Tongue (tissue), 2 donors: ENCODE measurements around the gene XKR7. TPM values are rescaled to one million over a fixed set of nuclear protein-coding genes. Genes with fewer than 3 reads are reported as not detected.
A peak's percentile ranks its signal among the peaks of the same experiment; 100 is the strongest.
"Not testable (repeated sequence)": the region's sequence is repeated elsewhere in the genome, so short reads cannot be mapped to it uniquely, and the experiment has no call there.

ENCODE experiments used
- DNase-seq: peaks from one replicate; pipeline ENCODE4 v3.0.0-alpha.2; 2015
- total RNA-seq: library from RNA; depleted of rRNA; stranded (reverse); fragments of >200 nt; gene quantifications from one replicate; pipeline ENCODE4 v1.2.3, GENCODE V29; 2014

Gene XKR7
- total RNA-seq, 1 donor from 2014 or later: under 0.01 TPM

DNA sequence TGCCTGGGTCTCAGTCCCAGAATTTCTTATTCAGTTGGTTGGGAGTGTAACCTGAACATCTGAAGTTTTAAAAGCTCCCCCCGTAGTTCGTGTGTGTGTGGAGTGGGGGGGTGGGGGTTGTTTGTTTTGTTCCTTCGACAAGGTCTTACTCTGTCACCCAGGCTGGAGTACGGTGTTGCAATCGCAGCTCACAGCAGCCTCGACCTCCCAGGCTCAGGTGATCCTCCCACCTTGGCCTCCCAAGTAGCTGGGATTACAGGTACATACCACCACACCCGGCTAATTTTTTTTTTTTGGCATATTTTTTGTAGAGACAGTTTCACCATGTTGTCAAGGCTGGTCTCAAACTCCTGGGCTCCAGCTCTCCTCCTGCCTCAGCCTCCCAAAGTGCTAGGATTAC, 45.4 kb downstream of the XKR7 start:
- DNase-seq: no peak

DNA sequence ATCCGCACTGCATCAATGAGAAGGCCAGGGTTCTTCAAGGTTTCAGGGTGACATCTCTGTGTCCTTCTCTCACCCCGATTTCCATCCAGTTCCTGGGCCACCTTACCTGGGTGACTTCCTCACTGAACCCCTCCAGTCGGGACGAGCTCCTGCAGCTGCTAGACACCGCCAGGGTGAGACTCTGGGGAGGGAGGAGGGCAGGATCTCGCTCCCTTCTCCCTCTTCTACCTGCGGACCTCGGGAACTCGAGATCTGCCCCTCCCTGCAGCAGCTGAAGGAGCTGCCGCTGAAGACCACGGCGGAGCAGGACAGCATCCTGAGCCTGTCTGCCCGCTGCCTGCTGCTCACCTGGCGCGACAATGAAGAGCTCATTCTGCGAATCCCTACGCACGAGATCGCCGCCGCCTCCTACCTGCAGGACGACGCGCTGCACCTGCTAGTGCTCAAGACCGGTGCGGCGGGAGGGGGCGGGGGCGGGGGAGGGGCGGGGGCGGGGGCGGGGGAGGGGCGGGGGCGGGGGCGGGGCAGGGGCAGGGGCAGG, 49.8 kb downstream of the XKR7 start:
- DNase-seq: peak; percentile 12

DNA sequence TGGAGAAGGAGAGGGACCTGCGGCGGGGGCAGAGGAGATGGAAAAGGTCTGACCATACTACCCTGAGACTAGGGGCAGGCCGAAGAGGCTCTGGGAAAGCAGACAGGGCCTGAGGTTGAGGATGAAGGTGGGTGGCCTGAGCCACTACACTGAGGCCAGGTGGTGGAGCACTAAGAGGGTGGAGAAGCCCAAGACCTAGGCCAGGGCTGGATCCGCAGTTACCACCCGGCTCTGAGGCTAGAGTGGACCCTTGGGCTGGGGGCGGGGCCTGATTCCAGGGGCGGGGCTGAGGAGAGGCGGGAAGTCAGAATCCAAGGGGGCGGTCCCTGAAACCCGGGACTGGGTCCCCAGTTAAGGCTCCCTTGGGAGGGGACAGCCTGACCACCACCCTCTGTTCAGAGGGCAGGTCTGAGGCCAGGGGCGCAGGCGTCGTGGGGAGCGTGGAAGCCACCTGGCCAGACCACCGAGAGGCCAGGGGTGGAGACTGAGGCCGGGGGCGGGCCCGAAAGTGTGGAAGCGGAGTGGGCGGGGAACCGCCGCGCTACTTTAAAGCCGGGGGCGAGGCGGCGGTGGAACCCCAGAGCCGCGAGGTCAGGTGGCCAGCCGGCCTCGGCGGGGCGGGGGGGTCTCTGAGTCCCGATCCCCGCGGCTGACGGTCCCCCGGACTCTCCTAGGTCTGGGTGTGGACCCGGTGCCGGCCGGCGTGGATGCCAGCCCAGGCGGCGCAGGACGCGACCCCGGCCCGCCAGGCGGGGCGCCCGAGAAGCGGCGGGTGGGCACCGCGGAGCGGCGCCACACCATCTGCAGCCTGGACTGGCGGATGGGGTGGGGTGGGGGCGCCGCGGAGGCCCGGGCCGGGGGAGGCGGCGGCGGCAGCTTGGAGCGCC, 50.6 kb downstream of the XKR7 start:
- DNase-seq: peak; percentile 61

DNA sequence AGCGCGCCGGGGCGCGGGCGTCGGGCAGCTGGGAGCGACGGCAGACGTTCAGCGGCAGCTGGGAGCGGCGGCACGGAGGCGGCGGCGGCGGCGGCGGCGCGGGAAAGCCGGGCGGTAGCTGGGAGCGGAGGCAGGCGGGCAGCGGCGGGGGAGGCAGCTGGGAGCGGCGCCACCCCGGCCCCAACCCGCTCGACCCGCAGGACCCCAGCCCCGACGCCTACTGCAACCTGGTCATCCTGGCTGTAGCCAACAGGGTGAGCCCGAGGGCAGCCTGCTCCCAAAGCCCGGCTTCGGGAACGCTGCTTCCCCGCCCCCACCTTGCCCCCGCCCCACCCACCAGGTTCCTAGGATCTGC, 51.2 kb downstream of the XKR7 start:
- peak; percentile 43 for DNase-seq

DNA sequence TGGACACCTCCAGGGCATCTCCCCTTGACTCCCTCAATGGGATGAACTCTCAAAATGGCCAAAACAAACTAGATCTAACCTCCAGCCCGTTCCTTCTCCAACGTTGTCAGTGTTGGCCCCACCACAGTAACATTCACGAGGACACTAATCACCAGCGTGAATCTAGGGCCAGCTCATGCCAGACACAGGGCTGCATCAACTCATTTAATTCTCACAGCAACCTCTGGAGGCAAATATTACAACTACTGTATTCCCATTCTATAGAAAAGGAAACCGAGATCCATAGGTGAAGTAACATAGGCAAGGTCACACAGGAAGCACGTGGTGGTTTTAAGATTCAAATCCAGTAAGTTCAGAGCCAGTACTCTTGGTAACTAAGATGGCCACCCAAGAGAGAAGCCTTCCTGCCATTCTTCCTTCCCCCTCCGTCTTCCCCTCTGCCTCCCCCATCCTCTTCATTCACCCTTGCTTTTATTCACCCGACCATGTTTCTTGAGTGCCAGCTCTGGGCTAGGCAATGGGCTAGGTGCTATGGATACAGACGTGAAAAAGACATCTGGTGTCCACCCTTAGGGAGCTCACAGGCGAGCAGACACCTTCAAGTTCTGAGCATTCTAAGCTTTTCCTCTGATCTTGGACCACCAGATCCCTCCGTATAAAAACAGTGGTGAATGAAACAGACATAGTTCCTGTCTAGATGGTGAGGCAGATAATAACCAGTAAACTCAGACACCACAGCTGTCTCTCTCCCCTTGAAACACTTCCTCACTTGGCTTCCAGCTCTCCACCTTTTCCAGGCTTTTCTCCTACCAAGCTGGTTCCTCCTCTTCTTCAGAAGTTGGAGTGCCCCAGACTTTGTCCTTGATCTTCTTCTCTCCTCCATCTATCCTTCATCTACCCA, 51.9 kb downstream of the XKR7 start:
- DNase-seq: no peak

DNA sequence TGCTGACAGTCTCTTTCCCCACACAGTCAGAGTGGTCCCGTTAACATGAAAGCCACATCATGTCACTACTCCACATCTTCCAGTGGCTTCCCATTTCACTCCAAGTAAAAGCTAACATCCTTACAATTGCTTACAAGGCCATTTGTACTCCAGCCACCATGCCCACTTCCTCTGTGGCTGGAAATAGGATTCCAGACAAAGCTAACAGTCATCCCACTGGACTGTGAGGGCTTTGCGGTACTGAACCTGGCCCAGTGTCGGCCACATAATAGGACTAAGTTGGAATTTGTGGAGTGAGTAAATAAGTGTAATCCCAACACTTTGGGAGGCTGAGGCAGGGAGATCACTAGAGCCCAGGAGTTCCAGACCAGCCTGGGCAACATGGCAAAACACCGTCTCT, 53.1 kb downstream of the XKR7 start:
- DNase-seq: no peak

DNA sequence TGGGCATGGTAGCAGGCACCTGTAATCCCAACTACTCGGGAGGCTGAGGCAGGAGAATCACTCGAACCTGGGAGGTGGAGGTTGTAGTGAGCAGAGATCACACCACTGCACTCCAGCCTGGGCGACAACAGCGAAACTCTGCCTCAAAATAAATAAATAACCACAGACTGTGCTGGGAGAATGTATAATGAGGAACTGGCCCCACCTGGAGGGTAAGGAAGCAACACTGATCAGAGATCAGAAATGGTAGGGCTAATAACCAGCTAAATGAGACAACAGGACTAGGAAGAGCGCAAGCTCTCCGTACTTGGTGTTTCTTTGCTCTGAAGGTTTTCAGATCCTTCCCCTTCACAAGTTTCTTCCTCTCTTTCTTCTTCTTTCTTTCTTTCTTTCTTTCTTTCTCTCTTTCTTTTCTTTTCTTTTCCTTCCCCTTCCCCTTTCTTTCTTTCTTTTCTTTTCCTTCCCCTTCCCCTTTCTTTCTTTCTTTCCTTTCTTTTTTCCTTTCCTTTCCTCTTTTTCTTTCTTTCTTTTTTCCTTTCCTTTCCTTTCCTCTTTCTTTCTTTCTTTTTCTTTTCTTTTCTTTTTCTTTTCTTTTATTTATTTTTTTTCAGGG, 56.8 kb downstream of the XKR7 start:
- no peak for DNase-seq

DNA sequence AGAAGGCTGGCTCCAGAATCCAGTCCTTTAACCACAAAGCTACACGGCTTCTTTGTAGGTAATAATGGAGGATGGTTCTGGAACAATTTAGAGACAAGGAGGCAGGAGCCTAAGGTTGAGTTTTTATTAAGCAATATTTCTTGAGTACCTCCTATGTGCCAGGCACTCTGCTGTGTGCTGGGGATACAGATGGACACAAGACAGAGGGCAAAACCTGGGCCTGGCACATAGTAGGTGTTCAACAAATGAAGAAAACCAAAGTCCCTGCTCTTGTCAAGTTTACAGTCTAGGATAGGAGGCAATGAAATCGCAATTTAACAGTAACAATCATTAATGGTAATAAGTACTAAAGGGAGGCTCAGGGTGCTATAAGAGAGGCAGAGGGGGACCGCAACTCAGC, 59.7 kb downstream of the XKR7 start:
- no peak for DNase-seq

DNA sequence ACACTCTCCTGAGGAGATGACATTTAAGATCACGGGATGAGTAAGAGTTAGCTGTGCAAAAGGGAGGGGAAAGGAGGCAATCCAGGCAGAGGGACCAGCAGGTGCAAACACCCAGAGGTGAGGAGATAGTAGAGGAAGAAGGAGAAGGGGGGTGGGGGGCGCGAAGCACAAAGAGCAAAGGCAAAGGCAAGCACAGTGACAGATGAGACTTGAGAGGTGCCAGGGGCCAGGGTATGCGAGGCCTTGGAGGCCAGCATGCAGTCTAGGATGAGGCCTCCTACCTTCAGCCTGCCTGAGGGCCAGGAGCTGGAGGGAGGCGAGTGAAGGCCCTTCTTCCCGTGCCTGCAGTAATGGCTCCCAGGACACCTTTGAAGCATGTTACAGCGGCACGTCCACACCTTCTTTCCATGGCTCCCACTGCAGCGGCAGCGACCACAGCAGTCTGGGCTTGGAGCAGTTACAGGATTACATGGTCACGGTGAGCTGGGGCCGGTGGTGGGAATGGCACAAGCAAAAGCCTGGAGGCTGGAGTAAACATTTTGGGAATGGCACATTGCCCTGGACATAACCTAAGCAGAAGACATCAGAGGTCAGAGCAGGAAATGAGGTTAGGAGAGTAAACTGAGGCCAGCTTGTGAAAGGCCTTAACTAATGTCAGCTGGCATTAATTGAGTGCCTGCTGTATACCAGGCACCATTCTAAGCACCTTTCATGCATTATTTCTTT, 60.9 kb downstream of the XKR7 start:
- DNase-seq: peak; percentile 32

DNA sequence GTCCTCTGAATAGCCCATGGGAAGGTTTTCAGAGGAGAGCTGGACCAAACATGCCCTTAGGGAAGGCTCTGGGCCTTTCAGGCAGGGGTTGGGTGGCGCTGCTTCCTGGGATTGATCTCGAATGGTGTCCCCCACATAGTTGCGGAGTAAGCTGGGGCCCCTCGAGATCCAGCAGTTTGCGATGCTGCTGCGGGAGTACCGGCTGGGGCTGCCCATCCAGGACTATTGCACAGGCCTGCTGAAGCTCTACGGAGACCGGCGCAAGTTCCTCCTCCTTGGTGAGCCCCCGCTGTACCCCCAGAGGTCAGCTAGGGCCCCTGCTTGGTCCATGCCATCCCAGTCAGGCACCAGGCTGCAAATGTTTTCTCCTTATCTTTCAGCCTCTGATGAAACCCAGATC, 61.6 kb downstream of the XKR7 start:
- no peak for DNase-seq

DNA sequence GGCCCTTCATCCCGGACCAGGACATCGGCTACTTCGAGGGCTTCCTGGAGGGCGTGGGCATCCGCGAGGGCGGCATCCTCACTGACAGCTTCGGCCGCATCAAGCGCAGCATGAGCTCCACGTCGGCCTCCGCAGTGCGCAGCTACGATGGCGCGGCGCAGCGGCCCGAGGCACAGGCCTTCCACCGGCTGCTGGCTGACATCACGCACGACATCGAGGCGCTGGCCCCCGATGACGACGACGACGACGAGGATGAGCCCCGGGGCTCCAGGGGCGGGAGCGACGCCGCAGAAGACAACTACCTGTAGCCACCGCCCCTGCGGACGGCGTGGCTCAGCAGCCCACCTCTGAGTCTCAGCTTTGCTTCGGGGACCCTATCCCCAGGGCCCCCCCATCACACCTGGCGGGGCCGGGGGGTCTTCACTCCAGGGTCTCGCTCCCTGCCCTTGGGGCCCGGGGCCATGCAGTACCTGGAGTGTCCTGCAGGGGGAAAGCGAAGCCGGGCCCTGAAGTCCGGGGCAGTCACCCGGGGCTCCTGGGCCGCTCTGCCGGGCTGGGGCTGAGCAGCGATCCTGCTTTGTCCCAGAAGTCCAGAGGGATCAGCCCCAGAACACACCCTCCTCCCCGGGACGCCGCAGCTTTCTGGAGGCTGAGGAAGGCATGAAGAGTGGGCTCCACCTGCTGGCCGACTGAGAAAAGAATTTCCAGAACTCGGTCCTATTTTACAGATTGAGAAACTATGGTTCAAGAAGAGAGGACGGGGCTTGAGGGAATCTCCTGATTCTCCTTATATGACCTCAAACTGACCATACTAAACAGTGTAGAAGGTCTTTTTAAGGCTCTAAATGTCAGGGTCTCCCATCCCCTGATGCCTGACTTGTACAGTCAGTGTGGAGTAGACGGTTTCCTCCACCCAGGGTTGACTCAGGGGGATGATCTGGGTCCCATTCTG, 63.3 kb downstream of the XKR7 start:
- peak; percentile 86 for DNase-seq

DNA sequence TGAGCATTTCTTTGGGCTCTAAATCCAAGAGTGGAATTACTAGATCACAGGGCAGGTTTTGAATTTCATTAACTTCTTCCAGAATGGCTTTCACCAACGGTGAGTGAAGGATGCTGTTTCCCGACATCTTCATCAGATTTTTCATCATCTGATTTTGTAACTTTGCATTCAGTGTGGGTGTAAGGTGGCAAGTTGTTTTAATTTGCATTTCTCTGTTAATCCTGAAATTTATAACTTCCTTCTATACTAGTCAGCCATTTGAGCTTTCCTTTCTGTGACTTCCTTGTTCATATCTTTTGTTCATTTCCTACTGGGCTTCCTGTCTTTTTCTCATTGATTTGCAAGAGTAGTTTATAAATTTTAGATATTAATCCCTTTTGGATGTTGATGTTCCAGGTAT, 65.4 kb downstream of the XKR7 start:
- no peak for DNase-seq

DNA sequence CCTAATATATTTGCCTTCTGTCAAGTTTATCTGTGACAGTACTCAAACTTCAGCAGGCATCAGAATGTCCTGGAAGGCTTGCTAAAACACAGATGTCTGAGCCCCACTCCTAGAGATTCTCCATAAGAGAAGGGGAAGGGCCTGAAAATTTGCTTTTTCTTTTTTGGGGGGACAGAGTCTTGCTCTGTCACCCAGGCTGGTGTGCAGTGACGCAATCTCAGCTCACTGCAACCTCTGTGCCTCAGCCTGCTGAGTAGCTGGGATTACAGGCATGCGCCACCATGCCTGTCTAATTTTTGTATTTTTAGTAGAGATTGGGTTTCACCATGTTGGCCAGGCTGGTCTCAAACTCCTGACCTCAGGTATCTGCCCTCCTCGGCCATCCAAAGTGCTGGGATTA, 65.8 kb downstream of the XKR7 start:
- not testable (repeated sequence) for DNase-seq

DNA sequence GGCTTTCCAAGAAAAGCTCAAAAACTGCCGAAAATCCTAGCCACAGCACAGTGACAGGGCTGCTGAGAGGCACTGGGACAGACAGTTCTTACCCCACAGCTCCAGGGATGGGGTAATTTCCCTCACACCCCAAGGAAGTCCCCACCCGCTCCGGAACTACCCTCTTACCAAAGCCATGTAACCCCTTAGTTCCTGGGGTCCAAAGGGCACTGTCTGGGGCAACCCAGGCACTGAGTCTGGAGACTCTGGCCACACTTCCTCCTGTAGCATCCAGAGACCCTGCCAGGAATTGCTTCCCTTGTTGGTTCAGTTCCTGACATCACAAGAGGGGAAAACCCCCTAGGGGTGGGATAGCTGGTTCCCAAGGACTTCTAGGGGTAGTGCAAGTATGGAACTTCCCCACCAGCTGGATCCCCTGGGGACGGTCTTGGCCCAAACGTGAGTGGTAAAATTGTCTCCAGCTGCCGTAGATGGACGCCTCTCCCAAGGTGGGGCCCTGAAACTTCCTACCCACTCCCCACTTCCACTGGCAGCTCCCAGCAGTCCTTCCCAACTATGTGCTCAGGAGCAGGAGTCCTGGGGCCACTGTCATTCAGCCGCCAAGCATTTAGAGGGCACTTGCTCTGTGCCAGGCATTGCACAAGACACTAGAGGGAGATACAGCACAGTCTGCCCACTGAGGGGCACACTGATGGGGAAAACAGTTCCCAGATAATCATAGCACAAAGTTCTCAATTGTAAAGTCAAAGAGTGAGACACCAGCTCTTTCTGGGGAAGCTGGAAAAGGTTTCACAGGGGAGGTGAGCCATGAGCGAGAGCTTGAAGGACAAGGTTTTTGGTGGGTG, 66.9 kb downstream of the XKR7 start:
- DNase-seq: no peak

DNA sequence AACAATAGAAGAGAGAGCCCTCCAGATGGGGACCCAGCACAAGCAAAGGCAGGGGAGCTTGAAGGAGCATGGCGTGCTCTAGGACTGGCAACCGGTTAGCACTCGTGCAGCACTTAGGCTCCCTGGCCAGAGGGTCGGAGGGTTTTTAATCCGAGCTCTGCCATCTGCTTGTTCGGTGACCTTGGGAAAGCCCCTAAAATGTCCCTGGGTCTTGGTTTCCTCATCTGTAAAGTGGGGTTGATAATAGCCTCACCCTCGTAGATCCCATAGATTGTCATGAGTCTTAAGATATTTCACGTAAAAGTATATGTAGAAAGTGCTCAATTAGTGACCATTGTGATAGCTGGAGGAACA, 67.5 kb downstream of the XKR7 start:
- DNase-seq: no peak

DNA sequence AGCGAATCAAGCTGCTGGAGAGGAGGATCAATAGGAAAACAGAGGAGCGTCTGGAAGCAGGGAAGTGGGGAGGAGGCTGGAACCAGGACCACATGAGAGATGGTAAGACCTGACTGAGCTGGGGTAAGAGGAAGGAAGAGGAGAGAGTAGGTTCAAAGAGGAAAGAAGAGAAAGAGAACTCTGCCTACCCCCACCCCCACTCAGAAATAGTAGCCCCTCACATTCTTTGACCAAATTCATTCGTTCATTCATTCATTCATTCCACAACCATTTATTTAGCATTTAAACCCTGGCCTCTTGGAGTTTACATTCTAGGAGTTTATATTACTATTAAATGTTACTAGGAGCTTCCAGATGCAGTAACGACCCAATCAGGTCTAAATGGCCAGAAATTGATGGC, 68.3 kb downstream of the XKR7 start:
- no peak for DNase-seq

DNA sequence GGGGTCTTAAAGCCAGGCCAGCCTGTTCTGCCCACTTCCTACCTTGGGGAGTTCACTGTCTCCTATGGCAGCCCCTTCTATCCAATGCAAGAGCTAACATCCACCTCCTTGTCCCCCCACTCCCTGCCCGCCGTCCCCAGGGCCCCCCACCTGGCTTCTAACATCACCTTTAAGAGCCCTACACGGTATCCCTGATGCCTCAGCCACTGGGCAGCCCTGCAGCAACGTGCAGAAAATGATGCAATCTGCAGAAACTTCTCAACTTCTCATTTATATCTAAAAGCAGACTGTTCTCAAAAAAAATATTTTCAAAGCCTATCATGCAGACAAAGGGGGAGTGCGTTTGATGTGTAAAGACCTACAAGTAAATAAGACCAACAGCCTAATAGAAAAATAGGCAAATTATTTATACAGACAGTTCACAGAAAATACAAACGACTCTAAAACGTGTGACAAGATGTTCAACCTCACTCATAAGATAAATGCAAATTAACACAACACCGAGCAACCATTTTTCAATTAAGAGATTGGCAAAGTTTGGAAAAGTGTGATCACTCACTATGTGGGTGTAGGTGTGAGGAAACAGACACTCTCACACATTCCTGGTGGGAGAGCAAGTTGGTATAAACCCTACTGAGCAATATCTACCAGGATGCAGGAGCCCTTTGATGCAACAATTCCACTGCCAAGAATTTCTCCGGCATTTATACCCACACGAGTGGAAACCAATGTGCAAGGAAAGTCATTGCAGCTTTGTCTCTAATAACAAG, 69.0 kb downstream of the XKR7 start:
- no peak for DNase-seq

DNA sequence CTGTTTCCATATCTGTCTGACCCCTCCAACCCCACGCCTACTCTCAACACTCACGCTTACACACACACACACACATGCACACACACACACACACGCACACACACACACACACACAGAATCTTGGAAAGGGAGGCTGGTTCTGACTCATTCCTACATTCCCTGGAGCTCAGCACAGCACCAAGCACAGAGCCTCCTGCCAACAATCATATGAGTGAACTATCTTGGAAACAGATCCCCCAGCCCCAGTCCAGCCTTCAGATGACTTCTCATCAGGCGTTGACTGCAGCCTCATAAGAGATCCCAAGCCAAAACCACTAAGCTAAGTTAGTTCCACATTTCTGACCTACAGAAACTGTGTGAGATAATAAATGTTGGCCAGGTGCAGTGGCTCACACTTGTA, 70.0 kb downstream of the XKR7 start:
- DNase-seq: no peak
